Measurements from ENCODE around the gene GPR78. TPM values are rescaled to one million over a fixed set of nuclear protein-coding genes. Genes with fewer than 3 reads are reported as not detected.
A peak's percentile ranks its signal among the peaks of the same experiment; 100 is the strongest.

GPR78 gene
- total RNA-seq, 1 experiment from 2014 or later: 3.4 TPM

DNA sequence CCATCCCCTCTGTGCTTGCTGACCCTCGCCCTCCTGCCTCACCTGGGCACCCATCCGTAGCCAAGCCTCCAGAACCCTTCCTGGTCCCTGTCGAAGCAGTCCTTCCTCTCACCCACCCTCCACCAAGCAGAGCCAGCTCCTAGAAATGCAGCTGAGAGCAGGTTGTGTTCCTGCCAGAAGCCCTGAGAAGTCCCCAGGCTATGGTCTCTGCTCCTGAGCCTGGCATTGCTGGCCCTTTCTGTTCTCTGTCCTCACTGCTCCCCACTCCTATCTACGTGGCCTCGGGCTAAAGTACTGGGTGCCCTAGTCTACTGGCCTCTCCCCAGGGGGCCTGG lies 10.3 kb downstream of the GPR78 start:
- H3K36me3 Mint-ChIP-seq (ENCODE audit: insufficient read depth in 1 of 3, low read depth in 3 of 3): no peaks in the 10 kb centered on the region; a peak in 2 of 7 replicates
- peaks cover 9% of the 10 kb centered on the region for H3K27me3 Mint-ChIP-seq (ENCODE audit: low read depth)
- Histone ChIP-seq H2BK20ac (ENCODE audit: low read depth, low read length, poor library complexity, severe bottlenecking) (no peak overlapping the region), H3K4me1 (ENCODE audit: insufficient read depth, low read length) (no peaks in the 10 kb centered on the region; the same call in 1 of the 2 replicates), H3K23ac (ENCODE audit: insufficient read length, low read depth, low read length) (no peak overlapping the region), H4K20me1 (ENCODE audit: control insufficient read depth, insufficient read depth, insufficient read length) (no peaks in the 10 kb centered on the region), H3K18ac (ENCODE audit: insufficient read length, low read depth, low read length) (no peak overlapping the region), H2BK12ac (ENCODE audit: insufficient read length, low read depth, low read length) (no peak overlapping the region), H3K79me2 (ENCODE audit: insufficient read depth, low read length) (no peaks in the 10 kb centered on the region), H3K14ac (ENCODE audit: insufficient read depth, low read length) (no peak overlapping the region), H3K23me2 (ENCODE audit: insufficient read length, low read depth, low read length, poor library complexity, severe bottlenecking) (peaks cover 8% of the 10 kb centered on the region), H3K79me1 (ENCODE audit: insufficient read depth, low read depth, low read length, poor library complexity, severe bottlenecking) (no peaks in the 10 kb centered on the region), H2BK15ac (ENCODE audit: low read depth, low read length) (no peak overlapping the region), H3K27me3 (ENCODE audit: insufficient read depth, low read length) (no peaks in the 10 kb centered on the region), H2AK5ac (ENCODE audit: insufficient read length, low read length) (no peak overlapping the region), H2BK120ac (ENCODE audit: low read depth, low read length, poor library complexity, severe bottlenecking) (no peak overlapping the region), H2AFZ (ENCODE audit: low read length) (no peak overlapping the region), H3K4me2 (ENCODE audit: insufficient read depth, insufficient read length, low read length) (no peak overlapping the region), H4K8ac (replicated peaks; ENCODE audit: insufficient read length, low read depth, low read length) (no peak overlapping the region), H3K4ac (ENCODE audit: low read depth, low read length) (no peak overlapping the region), H3K9me3 (ENCODE audit: control insufficient read depth, low read depth, low read length) (no peaks in the 10 kb centered on the region), H3K56ac (ENCODE audit: insufficient read length, low read depth, low read length) (no peak overlapping the region), H3K9ac (ENCODE audit: extremely low read depth, insufficient read length, low read length) (no peak overlapping the region), H4K91ac (ENCODE audit: insufficient read length, low read depth, low read length) (no peak overlapping the region), H2BK5ac (ENCODE audit: insufficient read length, low read length) (no peak overlapping the region), H3K27ac (ENCODE audit: insufficient read length, low read depth, low read length) (no peak overlapping the region), H3T11ph (ENCODE audit: low read length) (no peak overlapping the region), H4K5ac (ENCODE audit: insufficient read length, low read depth, low read length) (no peak overlapping the region)
- no peak overlapping the region for H3K4me3 Mint-ChIP-seq
- no peak for DNase-seq
- WGBS (ENCODE audit: extremely low coverage, insufficient read length, low lambda C conversion rate): no CpG with 5 or more reads among the region's 5 CpGs
- TF ChIP-seq, protein P1, sequence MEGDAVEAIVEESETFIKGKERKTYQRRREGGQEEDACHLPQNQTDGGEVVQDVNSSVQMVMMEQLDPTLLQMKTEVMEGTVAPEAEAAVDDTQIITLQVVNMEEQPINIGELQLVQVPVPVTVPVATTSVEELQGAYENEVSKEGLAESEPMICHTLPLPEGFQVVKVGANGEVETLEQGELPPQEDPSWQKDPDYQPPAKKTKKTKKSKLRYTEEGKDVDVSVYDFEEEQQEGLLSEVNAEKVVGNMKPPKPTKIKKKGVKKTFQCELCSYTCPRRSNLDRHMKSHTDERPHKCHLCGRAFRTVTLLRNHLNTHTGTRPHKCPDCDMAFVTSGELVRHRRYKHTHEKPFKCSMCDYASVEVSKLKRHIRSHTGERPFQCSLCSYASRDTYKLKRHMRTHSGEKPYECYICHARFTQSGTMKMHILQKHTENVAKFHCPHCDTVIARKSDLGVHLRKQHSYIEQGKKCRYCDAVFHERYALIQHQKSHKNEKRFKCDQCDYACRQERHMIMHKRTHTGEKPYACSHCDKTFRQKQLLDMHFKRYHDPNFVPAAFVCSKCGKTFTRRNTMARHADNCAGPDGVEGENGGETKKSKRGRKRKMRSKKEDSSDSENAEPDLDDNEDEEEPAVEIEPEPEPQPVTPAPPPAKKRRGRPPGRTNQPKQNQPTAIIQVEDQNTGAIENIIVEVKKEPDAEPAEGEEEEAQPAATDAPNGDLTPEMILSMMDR (conservative IDR thresholded peaks at IDR 0.05): no peak
- H3K9me3 Mint-ChIP-seq: no peaks in the 10 kb centered on the region
- peak overlapping the region in 1 of 3 experiments; percentile 66; a peak in 1 of 7 replicates for H3K27ac Mint-ChIP-seq
- peaks cover 45 to 51% of the 10 kb centered on the region in 2 experiments for H3K4me1 Mint-ChIP-seq
